Smooth muscle cell (in vitro differentiated cells): ENCODE data around the gene MED13. TPM values are rescaled to one million over a fixed set of nuclear protein-coding genes. Genes with fewer than 3 reads are reported as not detected.
"Not testable (repeated sequence)": the region's sequence is repeated elsewhere in the genome, so short reads cannot be mapped to it uniquely, and the experiment has no call there.

Experiments
- DNase-seq: peaks from one replicate; lab custom pipeline; 2025; ENCODE audit not compliant: unreplicated experiment; lab: John Stamatoyannopoulos, UW
- H2AFZ ChIP-seq: fragments of 200-600 bp; sonication (generic); 2 replicates; pipeline ENCODE4 v1.6.0; 2016; ENCODE audit warnings: antibody characterized with exemption, low read depth, mild to moderate bottlenecking
- H3F3A ChIP-seq: fragments of 200-600 bp; sonication (generic); 2 replicates; pipeline ENCODE4 v1.6.0; 2017; ENCODE audit warnings: antibody characterized with exemption, low read depth
- H3K27ac ChIP-seq: fragments of 200-600 bp; sonication (generic); 2 replicates; pipeline ENCODE4 v1.5.1; 2016; ENCODE audit warnings: low read depth, mild to moderate bottlenecking
- H3K27me3 ChIP-seq: fragments of 200-600 bp; sonication (generic); 2 replicates; pipeline ENCODE4 v1.6.1; 2016; ENCODE audit warnings: low read depth, mild to moderate bottlenecking
- H3K36me3 ChIP-seq: fragments of 200-600 bp; sonication (generic); 2 replicates; pipeline ENCODE4 v1.5.1; 2016; ENCODE audit warnings: low read depth
- H3K4me1 ChIP-seq: fragments of 200-600 bp; sonication (generic); 2 replicates; pipeline ENCODE4 v1.5.1; 2016; ENCODE audit warnings: low read depth
- H3K4me2 ChIP-seq: fragments of 200-600 bp; sonication (generic); 2 replicates; pipeline ENCODE4 v1.6.0; 2016; ENCODE audit warnings: mild to moderate bottlenecking
- H3K4me3 ChIP-seq: fragments of 200-600 bp; sonication (generic); 2 replicates; pipeline ENCODE4 v1.5.1; 2016; ENCODE audit warnings: mild to moderate bottlenecking
- H3K79me2 ChIP-seq: fragments of 200-600 bp; sonication (generic); 2 replicates; pipeline ENCODE4 v1.6.0; 2016; ENCODE audit warnings: low read depth, mild to moderate bottlenecking
- H3K9ac ChIP-seq: fragments of 200-600 bp; sonication (generic); 2 replicates; pipeline ENCODE4 v1.6.0; 2016; ENCODE audit warnings: low read depth
- H3K9me3 ChIP-seq: fragments of 200-600 bp; sonication (generic); replicated peaks from 2 replicates; pipeline ENCODE4 v1.5.1; 2016; ENCODE audit warnings: low read depth
- H4K20me1 ChIP-seq: fragments of 200-600 bp; sonication (generic); 2 replicates; pipeline ENCODE4 v1.6.0; 2016; ENCODE audit warnings: low read depth
- CTCF ChIP-seq: fragments of 200-600 bp; sonication (generic); IDR thresholded peaks from 2 replicates; pipeline ENCODE4 v1.5.1; 2017; ENCODE audit warnings: borderline replicate concordance, mild to moderate bottlenecking, antibody characterized with exemption; ENCODE audit not compliant: insufficient read depth, poor library complexity, severe bottlenecking
- WGBS: methylation state at CpG from one replicate; pipeline ENCODE4 v1.1.7; 2016; ENCODE audit warnings: low lambda C conversion rate; 5-methylcytosine and 5-hydroxymethylcytosine counted together
- polyA plus RNA-seq: library from polyadenylated mRNA; unstranded; fragments of >200 nt; fragmentation: Nextera tagmentation; extraction: Ambion mirVana; gene quantifications from 2 replicates; pipeline ENCODE4 v1.2.1, GENCODE V29; 2016
- total RNA-seq: library from RNA; depleted of rRNA; stranded (reverse); fragments of >200 nt; gene quantifications from 2 replicates; pipeline ENCODE4 v1.2.3, GENCODE V29; 2014

The MED13 gene
- total and polyA plus RNA-seq, 2 experiments from 2014 or later = 3.2 to 50.0 TPM

GRCh38 chr17:62075308-62075815, 10.3 kb upstream of the MED13 start:
- Histone ChIP-seq H3K4me3 (no peak overlapping the region), H3K4me2 (no peak overlapping the region), H3K36me3 (no peaks in the 10 kb centered on the region), H3K27ac (no peak overlapping the region), H3K27me3 (no peaks in the 10 kb centered on the region), H3K79me2 (no peaks in the 10 kb centered on the region), H3K9ac (no peak overlapping the region), H3K4me1 (no peaks in the 10 kb centered on the region), H2AFZ (no peak overlapping the region), H3K9me3 (no peaks in the 10 kb centered on the region), H4K20me1 (no peaks in the 10 kb centered on the region), H3F3A (no peaks in the 10 kb centered on the region)
- no peak for DNase-seq
- 66% methylated on average over 3 of the region's 3 CpGs for WGBS
- TF ChIP-seq CTCF = no peak

GRCh38 chr17:62073993-62074392, 8.9 kb upstream of the MED13 start:
- no peaks in the 10 kb centered on the region for H4K20me1 ChIP-seq
- no peaks in the 10 kb centered on the region for H3K36me3 ChIP-seq
- no peaks in the 10 kb centered on the region for H3K4me1 ChIP-seq
- H3K27ac ChIP-seq = no peak overlapping the region
- H3K9ac ChIP-seq = no peak overlapping the region
- H3K4me2 ChIP-seq = no peak overlapping the region
- no peaks in the 10 kb centered on the region for H3F3A ChIP-seq
- no peak overlapping the region for H2AFZ ChIP-seq
- H3K27me3 ChIP-seq = no peaks in the 10 kb centered on the region
- 100% methylated on average over 2 of the region's 2 CpGs for WGBS
- H3K9me3 ChIP-seq = no peaks in the 10 kb centered on the region
- TF ChIP-seq CTCF = no peak
- no peak for DNase-seq
- H3K79me2 ChIP-seq = no peaks in the 10 kb centered on the region
- no peak overlapping the region for H3K4me3 ChIP-seq

GRCh38 chr17:62072855-62073254, 7.8 kb upstream of the MED13 start:
- not testable (repeated sequence) for H3K4me1 ChIP-seq, H3K27me3 ChIP-seq, H3K36me3 ChIP-seq, H3F3A ChIP-seq, H3K9me3 ChIP-seq, H4K20me1 ChIP-seq, H3K4me3 ChIP-seq, DNase-seq, H3K79me2 ChIP-seq, H3K27ac ChIP-seq, H2AFZ ChIP-seq, H3K9ac ChIP-seq, H3K4me2 ChIP-seq
- over 99% methylated on average over 20 of the region's 21 CpGs for WGBS

- Histone ChIP-seq H4K20me1 (no peaks in the 10 kb centered on the region), H3K9me3 (no peaks in the 10 kb centered on the region), H3K36me3 (no peaks in the 10 kb centered on the region), H3K79me2 (no peaks in the 10 kb centered on the region), H3K27me3 (no peaks in the 10 kb centered on the region), H2AFZ (no peak overlapping the region), H3K27ac (no peak overlapping the region), H3K4me1 (no peaks in the 10 kb centered on the region), H3K9ac (no peak overlapping the region), H3K4me2 (no peak overlapping the region), H3F3A (no peaks in the 10 kb centered on the region), H3K4me3 (no peak overlapping the region)
- TF ChIP-seq CTCF = no peak
- 84% methylated on average over 2 of the region's 2 CpGs for WGBS
- DNase-seq = no peak
Observed at GRCh38 chr17:62070900-62071299, 5.8 kb upstream of the MED13 start.
